T-cell (primary cell): ENCODE measurements around the gene SLC11A1. TPM values are rescaled to one million over a fixed set of nuclear protein-coding genes. Genes with fewer than 3 reads are reported as not detected.

Experiments
- ATAC-seq, 4 experiments: fragments of 200-7000 bp in 3 of 4; fragments of 150-1000 bp in 1 of 4; cut with Tn5 transposase; replicated peaks in 1 of 4; 1 replicate in 3 of 4; 2 replicates in 1 of 4; pipeline ENCODE4 v1.10.0; 2021; ENCODE audit warnings: moderate library complexity in 3 of 4, mild to moderate bottlenecking in 2 of 4, moderate number of reproducible peaks in 1 of 4
- CTCF ChIA-PET, 2 donors: fragments of 300-600 bp; sonication (Branson Sonifier 250); formaldehyde crosslinking; loops; one replicate each; lab custom pipeline; 2022; ENCODE audit warnings: antibody characterized with exemption in 2 of 2; lab: Charles Lee
- POLR2A ChIA-PET, 2 donors: fragments of 300-600 bp; sonication (Branson Sonifier 250); formaldehyde crosslinking; loops; one replicate each; lab custom pipeline; 2022; ENCODE audit warnings: antibody characterized with exemption in 2 of 2; lab: Charles Lee
- DNase-seq, 35 experiments: peaks; one replicate each; pipeline versions ENCODE4 v3.0.0 to v3.0.0-alpha.2; 2013 to 2023
- H3K27ac ChIP-seq: one replicate; pipeline ENCODE4 v1.5.1; 2013; ENCODE audit warnings: low read length
- H3K27me3 ChIP-seq, 2 experiments: replicated peaks in 1 of 2; 1 replicate in 1 of 2; 2 replicates in 1 of 2; pipeline versions ENCODE4 v1.6.1 to v1.7.0; 2013; ENCODE audit warnings: low read length in 1 of 2, mixed read lengths in 1 of 2; ENCODE audit not compliant: control insufficient read depth in 2 of 2, insufficient read depth in 2 of 2; ENCODE audit errors: extremely low read depth in 1 of 2
- H3K36me3 ChIP-seq, 2 donors: 1 replicate in 1 of 2; 2 replicates in 1 of 2; pipeline versions ENCODE4 v1.6.1 to v1.7.0; 2013; ENCODE audit warnings: low read length in 1 of 2; ENCODE audit not compliant: control insufficient read depth in 2 of 2, insufficient read depth in 1 of 2; ENCODE audit errors: extremely low read depth in 1 of 2
- H3K4me1 ChIP-seq, 2 experiments: 1 replicate in 1 of 2; 2 replicates in 1 of 2; pipeline versions ENCODE4 v1.6.1 to v1.7.0; 2013; ENCODE audit warnings: low read length in 2 of 2, mixed read lengths in 1 of 2; ENCODE audit not compliant: insufficient read depth in 2 of 2, control insufficient read depth in 1 of 2; ENCODE audit errors: extremely low read depth in 1 of 2
- H3K4me3 ChIP-seq, 2 donors: 1 replicate in 1 of 2; 2 replicates in 1 of 2; pipeline versions ENCODE4 v1.5.1 to v1.7.0; 2013; ENCODE audit warnings: mild to moderate bottlenecking in 2 of 2, low read length in 1 of 2, moderate library complexity in 1 of 2; ENCODE audit not compliant: control insufficient read depth in 1 of 2; ENCODE audit errors: extremely low read depth in 1 of 2
- H3K9me3 ChIP-seq: 2 replicates; pipeline ENCODE4 v1.7.0; 2013
- H3K27ac Mint-ChIP-seq, 2 donors: one replicate each; pipeline ENCODE4 v1.8.0; 2020 to 2021; ENCODE audit warnings: mild to moderate bottlenecking in 2 of 2, mixed read lengths in 2 of 2
- H3K27me3 Mint-ChIP-seq, 2 donors: one replicate each; pipeline ENCODE4 v1.8.0; 2021 to 2022; ENCODE audit warnings: mixed read lengths in 2 of 2
- H3K36me3 Mint-ChIP-seq: one replicate; pipeline ENCODE4 v1.8.0; 2021; ENCODE audit warnings: mixed read lengths
- H3K4me1 Mint-ChIP-seq, 3 donors: one replicate each; pipeline ENCODE4 v1.8.0; 2020 to 2022; ENCODE audit warnings: mixed read lengths in 3 of 3, mild to moderate bottlenecking in 1 of 3
- H3K4me3 Mint-ChIP-seq, 3 donors: one replicate each; pipeline ENCODE4 v1.8.0; 2020 to 2022; ENCODE audit warnings: mild to moderate bottlenecking in 3 of 3, mixed read lengths in 3 of 3, moderate library complexity in 3 of 3
- H3K9me3 Mint-ChIP-seq, 3 donors: one replicate each; pipeline ENCODE4 v1.8.0; 2020 to 2022; ENCODE audit warnings: mixed read lengths in 3 of 3
- WGBS: methylation state at CpG from one replicate; pipeline ENCODE4 v1.1.5; 2013; ENCODE audit warnings: missing lambda C conversion rate; ENCODE audit not compliant: insufficient coverage; 5-methylcytosine and 5-hydroxymethylcytosine counted together
- total RNA-seq, 35 experiments: library from RNA in 6 of 35; stranded (reverse) in 6 of 35; fragments of 120-200 nt in 1 of 35; gene quantifications; one replicate each; pipeline versions ENCODE4 v1.2.1 to v1.2.4 and lab custom pipeline; 2013 to 2026

Gene SLC11A1
- total RNA-seq, 5 donors from 2014 or later (not counting 1 experiment from before 2014, with no cell fraction given), result 0.40 to 1.2 (median 0.79) TPM

DNA sequence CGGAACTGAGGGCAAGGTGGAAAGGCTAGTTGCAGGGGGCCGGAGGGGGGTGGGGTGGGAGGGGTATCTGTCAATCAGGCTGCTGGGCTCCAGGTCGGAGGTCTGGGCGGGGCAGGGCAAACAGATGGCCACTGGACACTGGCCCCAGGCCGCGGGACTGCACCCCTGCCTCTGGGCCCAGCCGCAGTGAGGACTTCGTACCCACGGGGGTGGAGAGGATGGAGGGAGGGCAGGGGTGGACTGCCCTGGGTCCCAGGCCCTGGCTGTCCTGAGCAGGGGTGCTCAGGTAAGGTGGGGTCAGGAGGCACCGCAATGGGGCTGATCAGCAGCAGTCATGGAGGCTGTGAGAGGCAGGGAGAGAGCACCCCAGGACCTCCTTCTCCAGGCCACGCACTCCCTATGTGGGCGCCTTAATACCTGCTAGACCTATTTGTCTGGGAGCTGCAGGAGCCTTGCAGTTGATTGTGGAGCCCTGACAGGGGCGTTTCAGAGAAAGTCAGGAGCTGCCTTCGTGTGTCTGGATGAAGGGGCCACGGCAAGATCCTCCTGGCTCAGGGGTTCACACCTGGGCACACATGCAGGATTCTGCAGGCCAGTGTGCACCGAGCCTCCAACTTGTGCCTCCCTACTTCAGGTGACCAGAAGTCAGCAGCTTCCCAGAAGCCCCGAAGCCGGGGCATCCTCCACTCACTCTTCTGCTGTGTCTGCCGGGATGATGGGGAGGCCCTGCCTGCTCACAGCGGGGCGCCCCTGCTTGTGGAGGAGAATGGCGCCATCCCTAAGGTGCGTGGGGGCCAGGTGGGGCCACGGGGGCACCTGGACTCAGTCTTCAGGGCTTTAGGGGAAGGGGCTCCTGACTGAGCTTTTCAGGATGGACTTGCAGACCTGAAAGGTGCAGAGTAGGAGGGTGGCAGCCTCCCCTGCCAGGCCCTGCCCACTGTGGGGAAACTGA is 19.1 kb downstream of the SLC11A1 start:
- Mint-ChIP-seq H3K27me3 (no peaks in the 10 kb centered on the region), H3K4me1 (peaks cover 53 to 63% (median 58%) of the 10 kb centered on the region in 3 donors), H3K27ac (peak overlapping the region; percentile 84 to 87), H3K4me3 (peak overlapping the region; percentile 91 to 93 (median 91)), H3K9me3 (no peaks in the 10 kb centered on the region), H3K36me3 (peaks cover 13% of the 10 kb centered on the region)
- Histone ChIP-seq H3K27me3 (no peaks in the 10 kb centered on the region), H3K36me3 (peaks cover 14 to 33% of the 10 kb centered on the region in 2 donors), H3K4me1 (peaks cover 21 to 87% of the 10 kb centered on the region in 2 experiments), H3K9me3 (no peaks in the 10 kb centered on the region), H3K27ac (peak overlapping the region; percentile 16), H3K4me3 (peak overlapping the region; percentile 64 to 98)
- DNase-seq (peak in 2 of 35 experiments; percentile 12 to 16), ATAC-seq (no peak)
- CTCF ChIA-PET, result interaction anchor here in 1 of 2 donors (0.5 to 0.7 kb wide), 3 partner anchors 109 to 179 kb away, joined by 3 read pairs; no protein-coding TSS in a partner anchor
- WGBS, result 26% methylated on average over 12 of the region's 24 CpGs
- POLR2A ChIA-PET, result no interaction called here

DNA sequence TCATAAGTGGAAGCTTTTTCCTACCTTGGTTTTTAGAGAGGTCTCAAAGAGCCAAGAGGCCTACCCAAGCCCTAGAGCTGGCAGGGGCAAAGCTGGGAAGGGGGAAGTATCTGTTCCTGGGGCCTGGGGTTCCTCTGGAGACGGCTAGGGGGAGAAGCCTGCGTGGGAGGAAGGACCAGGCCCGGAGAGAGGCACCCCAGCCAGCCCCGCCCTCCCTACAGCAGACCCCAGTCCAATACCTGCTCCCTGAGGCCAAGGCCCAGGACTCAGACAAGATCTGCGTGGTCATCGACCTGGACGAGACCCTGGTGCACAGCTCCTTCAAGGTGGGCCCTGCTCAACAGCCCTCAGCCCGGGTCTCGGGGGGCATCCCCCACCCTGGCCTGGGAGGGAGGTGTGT is 19.8 kb downstream of the SLC11A1 start:
- Histone ChIP-seq H3K27me3 (no peaks in the 10 kb centered on the region), H3K4me3 (peak overlapping the region; percentile 64 to 98), H3K9me3 (no peaks in the 10 kb centered on the region), H3K27ac (peak overlapping the region; percentile 16), H3K36me3 (peaks cover 14 to 33% of the 10 kb centered on the region in 2 donors), H3K4me1 (peaks cover 21 to 86% of the 10 kb centered on the region in 2 experiments)
- no peaks in the 10 kb centered on the region for H3K27me3 Mint-ChIP-seq
- no peaks in the 10 kb centered on the region for H3K9me3 Mint-ChIP-seq
- H3K4me3 Mint-ChIP-seq, result peak overlapping the region; percentile 91 to 93 (median 91)
- ATAC-seq, result no peak
- no peak for DNase-seq
- peak overlapping the region; percentile 84 to 87 for H3K27ac Mint-ChIP-seq
- ChIA-PET CTCF (interaction anchor here in 1 of 2 donors (0.5 to 0.7 kb wide), 3 partner anchors 109 to 575 kb away, joined by 3 to 4 read pairs (median 3); no protein-coding TSS in a partner anchor), POLR2A (no interaction called here)
- no CpG with 5 or more reads among the region's 9 CpGs for WGBS
- H3K36me3 Mint-ChIP-seq, result peaks cover 13% of the 10 kb centered on the region
- peaks cover 52 to 61% (median 55%) of the 10 kb centered on the region in 3 donors for H3K4me1 Mint-ChIP-seq

DNA sequence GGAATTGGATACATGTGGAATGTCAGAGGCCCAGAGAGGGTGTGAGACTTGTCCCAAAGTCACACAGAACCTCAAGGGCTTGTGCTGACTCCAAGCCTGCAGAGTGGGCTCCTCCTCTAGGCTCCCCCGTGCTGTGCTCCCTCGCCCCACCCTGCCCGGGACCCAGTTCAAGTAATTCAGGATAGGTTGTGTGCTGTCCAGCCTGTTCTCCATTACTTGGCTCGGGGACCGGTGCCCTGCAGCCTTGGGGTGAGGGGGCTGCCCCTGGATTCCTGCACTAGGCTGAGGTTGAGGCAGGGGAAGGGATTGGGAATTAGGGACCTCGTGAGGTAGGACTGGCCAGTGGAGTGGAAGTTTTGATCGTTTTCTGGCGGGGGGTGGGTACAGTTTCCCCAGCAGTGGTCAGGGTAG is 20.4 kb downstream of the SLC11A1 start:
- 88% methylated on average over 5 of the region's 8 CpGs for WGBS
- DNase-seq (no peak), ATAC-seq (no peak)
- Histone ChIP-seq H3K27ac (no peak overlapping the region), H3K36me3 (peaks cover 14 to 33% of the 10 kb centered on the region in 2 donors), H3K4me3 (no peak overlapping the region), H3K27me3 (no peaks in the 10 kb centered on the region), H3K9me3 (no peaks in the 10 kb centered on the region), H3K4me1 (peaks cover 21 to 86% of the 10 kb centered on the region in 2 experiments)
- POLR2A ChIA-PET, result interaction anchor here in 1 of 2 donors (0.9 kb wide), 1 partner anchor 116 kb away, joined by 4 read pairs; no protein-coding TSS in a partner anchor
- peak overlapping the region in 2 of 3 donors; percentile 21 to 32 for H3K4me3 Mint-ChIP-seq
- no peaks in the 10 kb centered on the region for H3K27me3 Mint-ChIP-seq
- peaks cover 50 to 60% (median 55%) of the 10 kb centered on the region in 3 donors for H3K4me1 Mint-ChIP-seq
- peaks cover 13% of the 10 kb centered on the region for H3K36me3 Mint-ChIP-seq
- CTCF ChIA-PET, result no interaction called here
- H3K9me3 Mint-ChIP-seq, result no peaks in the 10 kb centered on the region
- peak overlapping the region in 1 of 2 donors; percentile 43 for H3K27ac Mint-ChIP-seq

DNA sequence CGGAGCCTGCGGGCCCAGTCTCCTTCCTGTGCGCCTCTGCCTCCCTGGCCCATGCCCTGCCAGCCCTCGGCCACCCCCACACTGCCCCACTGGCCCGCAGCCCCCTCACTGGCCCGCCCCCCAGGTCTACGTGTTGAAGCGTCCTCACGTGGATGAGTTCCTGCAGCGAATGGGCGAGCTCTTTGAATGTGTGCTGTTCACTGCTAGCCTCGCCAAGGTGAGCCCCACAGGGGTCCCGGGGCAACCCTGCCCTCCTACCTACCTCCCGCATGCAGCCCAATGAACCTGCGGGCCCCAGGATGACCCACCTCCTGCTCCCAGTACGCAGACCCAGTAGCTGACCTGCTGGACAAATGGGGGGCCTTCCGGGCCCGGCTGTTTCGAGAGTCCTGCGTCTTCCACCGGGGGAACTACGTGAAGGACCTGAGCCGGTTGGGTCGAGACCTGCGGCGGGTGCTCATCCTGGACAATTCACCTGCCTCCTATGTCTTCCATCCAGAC is 20.9 kb downstream of the SLC11A1 start:
- H3K4me3 ChIP-seq, result no peak overlapping the region
- no peaks in the 10 kb centered on the region for H3K9me3 Mint-ChIP-seq
- ChIA-PET POLR2A (interaction anchor here in 1 of 2 donors (0.9 kb wide), 1 partner anchor 116 kb away, joined by 4 read pairs; no protein-coding TSS in a partner anchor), CTCF (interaction anchor here in 1 of 2 donors (0.6 kb wide), 1 partner anchor 12 kb away, joined by 3 read pairs; no protein-coding TSS in a partner anchor)
- no peak for ATAC-seq
- no peaks in the 10 kb centered on the region for H3K27me3 Mint-ChIP-seq
- H3K27me3 ChIP-seq, result no peaks in the 10 kb centered on the region
- peak in 1 of 35 experiments; percentile 11 for DNase-seq
- no peaks in the 10 kb centered on the region for H3K9me3 ChIP-seq
- 87% methylated on average over 14 of the region's 26 CpGs for WGBS
- no peak overlapping the region for H3K27ac ChIP-seq
- H3K4me3 Mint-ChIP-seq, result peak overlapping the region; percentile 29 to 32 (median 31)
- H3K27ac Mint-ChIP-seq, result peak overlapping the region; percentile 44 to 84
- H3K4me1 Mint-ChIP-seq, result peaks cover 50 to 60% (median 55%) of the 10 kb centered on the region in 3 donors
- H3K4me1 ChIP-seq, result peaks cover 20 to 86% of the 10 kb centered on the region in 2 experiments
- H3K36me3 Mint-ChIP-seq, result peaks cover 13% of the 10 kb centered on the region
- peaks cover 14 to 33% of the 10 kb centered on the region in 2 donors for H3K36me3 ChIP-seq

DNA sequence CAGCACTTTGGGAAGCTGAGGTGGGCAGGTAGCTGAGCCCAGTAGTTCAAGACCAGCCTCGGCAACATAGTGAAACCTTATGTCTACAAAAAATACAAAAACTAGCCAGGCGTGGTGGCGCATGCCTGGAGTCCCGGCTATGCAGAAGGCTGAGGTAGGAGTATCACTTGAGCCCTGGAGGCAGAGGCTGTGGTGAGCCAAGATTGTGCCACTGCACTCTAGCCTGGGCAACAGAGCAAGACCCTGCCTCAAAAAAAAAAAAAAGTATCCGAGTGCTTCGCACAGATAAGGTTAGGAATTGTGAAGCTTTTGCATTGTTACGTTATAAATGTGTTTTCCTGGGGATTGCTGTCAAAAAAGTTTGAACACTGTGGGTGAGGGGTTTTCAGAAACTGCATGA is 21.7 kb downstream of the SLC11A1 start:
- peaks cover 14 to 33% of the 10 kb centered on the region in 2 donors for H3K36me3 ChIP-seq
- peaks cover 13% of the 10 kb centered on the region for H3K36me3 Mint-ChIP-seq
- CTCF ChIA-PET, result interaction anchor here in 1 of 2 donors (0.5 to 0.7 kb wide), 2 partner anchors 173 to 245 kb away, joined by 3 read pairs; no protein-coding TSS in a partner anchor
- H3K27ac Mint-ChIP-seq, result peak overlapping the region; percentile 49 to 84
- H3K4me1 ChIP-seq, result peaks cover 22 to 82% of the 10 kb centered on the region in 2 experiments
- peak overlapping the region in 2 of 3 donors; percentile 31 to 32 for H3K4me3 Mint-ChIP-seq
- POLR2A ChIA-PET, result no interaction called here
- DNase-seq (no peak), ATAC-seq (no peak)
- H3K4me3 ChIP-seq, result no peak overlapping the region
- H3K9me3 Mint-ChIP-seq, result no peaks in the 10 kb centered on the region
- peaks cover 52 to 61% (median 59%) of the 10 kb centered on the region in 3 donors for H3K4me1 Mint-ChIP-seq
- H3K27ac ChIP-seq, result no peak overlapping the region
- no peaks in the 10 kb centered on the region for H3K27me3 Mint-ChIP-seq
- 96% methylated on average over 3 of the region's 7 CpGs for WGBS
- no peaks in the 10 kb centered on the region for H3K9me3 ChIP-seq
- H3K27me3 ChIP-seq, result no peaks in the 10 kb centered on the region
